H1 (cell line): Measurements from ENCODE around the gene STAG2.

ENCODE experiments used
- CTCF ChIP-seq, 3 experiments: IDR thresholded peaks; 1 replicate in 2 of 3; 2 replicates in 1 of 3; pipeline versions ENCODE4 v1.5.1 to v1.6.1; 2011; ENCODE audit warnings: low read length in 3 of 3, mild to moderate bottlenecking in 3 of 3, inconsistent platforms in 2 of 3, low read depth in 1 of 3, moderate library complexity in 1 of 3; ENCODE audit not compliant: insufficient read depth in 1 of 3; ENCODE audit errors: control extremely low read depth in 1 of 3
- GTF2F1 ChIP-seq: IDR thresholded peaks from 2 replicates; pipeline ENCODE4 v1.6.1; 2012; ENCODE audit warnings: low read depth, low read length, improper control_type of control experiment, borderline replicate concordance
- HDAC2 ChIP-seq, 2 experiments: fragments of 300-600 bp in 1 of 2; sonication (generic) in 1 of 2; IDR thresholded peaks; 2 replicates each; pipeline ENCODE4 v1.6.1; 2011 to 2012; ENCODE audit warnings: low read depth in 2 of 2, low read length in 2 of 2, mild to moderate bottlenecking in 2 of 2, moderate library complexity in 2 of 2, borderline replicate concordance in 1 of 2, inconsistent platforms in 1 of 2
- JUN ChIP-seq: IDR thresholded peaks from 2 replicates; pipeline ENCODE4 v1.6.1; 2011; ENCODE audit warnings: low read depth, mild to moderate bottlenecking, improper control_type of control experiment, low read length

- TF ChIP-seq CTCF (IDR thresholded peaks at IDR 0.05; ENCODE audit: control extremely low read depth in 1 of 3, insufficient read depth in 1 of 3, low read depth in 1 of 3, low read length in 3 of 3) (no peak), JUN (no peak), HDAC2 (IDR thresholded peaks at IDR 0.05; ENCODE audit: borderline replicate concordance in 1 of 2, low read depth in 2 of 2, low read length in 2 of 2) (no peak), GTF2F1 (no peak)
Measured at GRCh38 chrX:124151195-124151594, 189.7 kb downstream of the STAG2 start.
